ENCODE data around the gene PFDN6.

The PFDN6 gene

DNA sequence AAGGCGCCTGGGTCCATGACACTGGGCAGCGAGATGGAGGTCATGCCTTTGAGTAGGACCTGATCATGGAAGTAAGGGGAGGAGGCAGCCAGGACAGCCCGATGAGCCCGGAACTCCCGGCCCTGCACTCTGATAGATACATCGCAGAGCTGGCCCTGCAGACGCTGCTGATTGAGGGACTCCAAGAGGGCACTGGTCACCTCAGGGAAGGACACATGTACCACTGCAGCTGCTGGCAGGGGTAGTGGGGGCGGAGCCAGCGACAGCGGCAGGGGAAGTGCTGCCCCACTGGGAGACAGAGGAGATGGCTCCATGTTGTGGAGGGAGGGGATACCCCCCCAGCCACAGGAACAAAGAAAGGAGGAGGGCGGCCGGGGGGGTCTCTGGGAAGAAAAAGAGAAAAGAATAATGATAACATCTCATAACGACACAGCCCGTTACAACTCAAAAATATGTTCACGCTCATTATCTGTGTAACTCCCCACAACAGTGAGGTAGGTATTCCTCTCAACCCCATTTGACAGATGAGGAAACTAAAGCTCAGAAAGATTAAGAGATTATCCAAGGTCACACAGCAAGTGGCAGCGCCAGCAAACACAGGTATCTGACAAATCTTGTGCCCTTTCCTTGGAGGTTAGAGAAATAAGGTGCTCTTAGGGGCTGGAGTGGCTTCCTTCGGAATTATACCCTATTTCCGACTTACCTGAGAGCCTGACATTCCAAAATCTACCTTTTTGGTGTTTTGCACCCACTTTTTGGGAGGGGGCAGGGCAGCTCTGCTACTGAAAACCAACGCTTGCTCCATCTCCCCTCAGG is 27.4 kb downstream of the PFDN6 start:
- TF ChIP-seq, protein P1, sequence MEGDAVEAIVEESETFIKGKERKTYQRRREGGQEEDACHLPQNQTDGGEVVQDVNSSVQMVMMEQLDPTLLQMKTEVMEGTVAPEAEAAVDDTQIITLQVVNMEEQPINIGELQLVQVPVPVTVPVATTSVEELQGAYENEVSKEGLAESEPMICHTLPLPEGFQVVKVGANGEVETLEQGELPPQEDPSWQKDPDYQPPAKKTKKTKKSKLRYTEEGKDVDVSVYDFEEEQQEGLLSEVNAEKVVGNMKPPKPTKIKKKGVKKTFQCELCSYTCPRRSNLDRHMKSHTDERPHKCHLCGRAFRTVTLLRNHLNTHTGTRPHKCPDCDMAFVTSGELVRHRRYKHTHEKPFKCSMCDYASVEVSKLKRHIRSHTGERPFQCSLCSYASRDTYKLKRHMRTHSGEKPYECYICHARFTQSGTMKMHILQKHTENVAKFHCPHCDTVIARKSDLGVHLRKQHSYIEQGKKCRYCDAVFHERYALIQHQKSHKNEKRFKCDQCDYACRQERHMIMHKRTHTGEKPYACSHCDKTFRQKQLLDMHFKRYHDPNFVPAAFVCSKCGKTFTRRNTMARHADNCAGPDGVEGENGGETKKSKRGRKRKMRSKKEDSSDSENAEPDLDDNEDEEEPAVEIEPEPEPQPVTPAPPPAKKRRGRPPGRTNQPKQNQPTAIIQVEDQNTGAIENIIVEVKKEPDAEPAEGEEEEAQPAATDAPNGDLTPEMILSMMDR (IDR thresholded peaks at IDR 0.05; ENCODE audit: low read depth, low read length, poor library complexity, severe bottlenecking) = no peak
- TF ChIP-seq EZH2phosphoT487 (IDR thresholded peaks at IDR 0.05; ENCODE audit: borderline replicate concordance, low read length) = no peak
- Histone ChIP-seq H3K9me3 (ENCODE audit: control insufficient read depth, insufficient read depth, low read length) (no peaks in the 10 kb centered on the region), H4K20me1 (ENCODE audit: control insufficient read depth, insufficient read depth, low read depth, low read length) (peaks cover 11% of the 10 kb centered on the region; the same call in 1 of the 2 replicates), H3K79me2 (ENCODE audit: control insufficient read depth, low read length) (peaks cover 63% of the 10 kb centered on the region), H3K9me2 (replicated peaks; ENCODE audit: control insufficient read depth, low read length) (no peaks in the 10 kb centered on the region), H3K27ac (ENCODE audit: low read depth, low read length) (no peak overlapping the region), H3K4me1 (ENCODE audit: control insufficient read depth, low read length) (peaks cover 65% of the 10 kb centered on the region), H3K36me3 (ENCODE audit: control insufficient read depth, low read length) (peaks cover 68% of the 10 kb centered on the region), H3K4me2 (ENCODE audit: low read length) (peak overlapping the region; percentile 51), H3K4me3 (ENCODE audit: low read length) (peak overlapping the region; percentile 68), H3K27me3 (ENCODE audit: control insufficient read depth, low read length) (no peaks in the 10 kb centered on the region), H3F3A (ENCODE audit: control insufficient read depth, insufficient read depth) (peaks cover 29% of the 10 kb centered on the region)

DNA sequence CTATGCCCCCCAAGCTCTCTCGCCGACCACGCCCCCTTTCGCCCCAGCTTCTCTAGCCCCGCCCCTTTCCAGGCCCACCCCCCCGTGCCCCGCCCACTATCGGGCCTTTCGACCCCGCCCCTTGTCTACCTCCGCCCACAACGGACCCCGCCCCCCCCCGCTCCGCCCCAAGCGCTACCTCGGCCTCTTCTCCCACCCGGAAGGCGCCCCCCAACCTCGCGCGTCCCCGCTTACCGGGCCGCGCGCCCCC is 27.9 kb downstream of the PFDN6 start:
- Histone ChIP-seq H4K20me1 (ENCODE audit: control insufficient read depth, insufficient read depth, low read depth, low read length) (0 out of 2 replicates have a peak, but pooled peaks cover 7% of the 10 kb centered on the region), H3K79me2 (ENCODE audit: control insufficient read depth, low read length) (peaks cover 63% of the 10 kb centered on the region), H3K36me3 (ENCODE audit: control insufficient read depth, low read length) (peaks cover 67% of the 10 kb centered on the region), H3K27me3 (ENCODE audit: control insufficient read depth, low read length) (no peaks in the 10 kb centered on the region), H3K9me2 (replicated peaks; ENCODE audit: control insufficient read depth, low read length) (no peaks in the 10 kb centered on the region), H3K9me3 (ENCODE audit: control insufficient read depth, insufficient read depth, low read length) (no peaks in the 10 kb centered on the region), H3K27ac (ENCODE audit: low read depth, low read length) (peak overlapping the region; percentile 79; the same call in 1 of the 2 replicates), H3K4me2 (ENCODE audit: low read length) (peak overlapping the region; percentile 51), H3K4me3 (ENCODE audit: low read length) (peak overlapping the region; percentile 82), H3F3A (ENCODE audit: control insufficient read depth, insufficient read depth) (peaks cover 29% of the 10 kb centered on the region), H3K4me1 (ENCODE audit: control insufficient read depth, low read length) (peaks cover 61% of the 10 kb centered on the region)
- TF ChIP-seq, protein P1 (IDR thresholded peaks at IDR 0.05; ENCODE audit: low read depth, low read length, poor library complexity, severe bottlenecking) = no peak
- no peak for TF ChIP-seq EZH2phosphoT487 (IDR thresholded peaks at IDR 0.05; ENCODE audit: borderline replicate concordance, low read length)

GRCh38 chr6:33317669-33318425 is 28.4 kb downstream of the PFDN6 start, which contains the start of gene ZBTB22:
Gene ZBTB22, minus strand, starts transcription at chr6:33317744. Its CDS starts 828 bp downstream, at chr6:33316916.
- H3K4me1 ChIP-seq (ENCODE audit: control insufficient read depth, low read length) = peaks cover 58% of the 10 kb centered on the region
- H3K4me3 ChIP-seq (ENCODE audit: low read length) = peak within 1 kb of the TSS; percentile 82
- H3K27me3 ChIP-seq (ENCODE audit: control insufficient read depth, low read length) = no peaks in the 10 kb centered on the region
- H3K36me3 ChIP-seq (ENCODE audit: control insufficient read depth, low read length) = peaks cover 68% of the 10 kb centered on the region
- H4K20me1 ChIP-seq (ENCODE audit: control insufficient read depth, insufficient read depth, low read depth, low read length) = 0 out of 2 replicates have a peak, but pooled peaks cover 7% of the 10 kb centered on the region
- TF ChIP-seq, protein P1 (IDR thresholded peaks at IDR 0.05; ENCODE audit: low read depth, low read length, poor library complexity, severe bottlenecking) = no peak
- TF ChIP-seq EZH2phosphoT487 (IDR thresholded peaks at IDR 0.05; ENCODE audit: borderline replicate concordance, low read length) = no peak
- H3K27ac ChIP-seq (ENCODE audit: low read depth, low read length) = peak within 1 kb of the TSS; percentile 79
- peaks cover 29% of the 10 kb centered on the region for H3F3A ChIP-seq (ENCODE audit: control insufficient read depth, insufficient read depth)
- no peaks in the 10 kb centered on the region for H3K9me3 ChIP-seq (ENCODE audit: control insufficient read depth, insufficient read depth, low read length)
- peak within 1 kb of the TSS; percentile 90 for H3K4me2 ChIP-seq (ENCODE audit: low read length)
- no peaks in the 10 kb centered on the region for H3K9me2 ChIP-seq (replicated peaks; ENCODE audit: control insufficient read depth, low read length)
- peaks cover 63% of the 10 kb centered on the region for H3K79me2 ChIP-seq (ENCODE audit: control insufficient read depth, low read length)
